DMS153 (cell line): Measurements from ENCODE around the gene FBXL15.

Source experiments
- DNase-seq: peaks from one replicate; lab custom pipeline; 2025; lab: John Stamatoyannopoulos, UW

The FBXL15 gene

DNA sequence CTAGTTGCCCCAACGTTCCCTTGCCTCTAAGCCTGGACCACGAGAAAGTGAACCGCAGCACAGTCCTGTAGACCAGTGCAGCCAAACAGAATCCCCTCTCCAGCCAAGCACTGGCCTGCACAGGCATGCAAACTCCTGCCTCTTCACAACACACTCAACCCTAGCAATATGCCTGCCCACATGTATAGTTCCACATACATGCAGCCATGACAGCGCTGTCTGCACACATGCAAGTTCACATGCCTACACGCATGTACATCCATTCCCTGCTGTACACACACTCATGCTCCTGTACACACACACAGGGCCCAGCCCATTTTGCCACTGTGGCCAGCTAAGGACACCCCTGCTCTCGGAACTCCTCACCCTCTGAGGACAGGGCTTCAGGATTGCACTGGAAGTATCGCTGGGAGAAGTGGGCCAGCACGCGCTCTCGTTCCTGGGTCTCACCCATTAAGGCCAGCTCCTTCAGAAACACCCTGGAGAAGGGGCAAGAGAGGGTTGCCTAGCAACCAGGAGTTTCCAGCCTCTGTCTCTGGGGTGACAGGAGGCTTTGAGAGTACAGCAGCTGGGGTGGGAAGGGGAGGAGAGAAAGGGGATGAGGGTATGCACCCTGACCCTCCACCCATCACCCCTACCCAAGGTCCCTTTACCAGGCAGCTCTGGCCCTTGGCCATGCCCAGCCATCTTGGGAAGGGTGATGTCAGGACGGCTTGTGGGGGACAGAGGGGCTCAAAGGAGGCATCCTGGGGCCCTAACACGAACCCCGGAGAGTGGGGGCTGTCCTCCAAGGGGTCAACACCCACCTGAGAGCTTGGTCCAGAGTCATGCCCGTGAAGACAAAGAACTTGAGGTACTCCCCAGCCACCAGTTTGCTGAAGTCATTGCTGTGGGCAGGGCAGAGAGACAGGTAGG, 9.0 kb upstream of the FBXL15 start:
- DNase-seq = no peak

DNA sequence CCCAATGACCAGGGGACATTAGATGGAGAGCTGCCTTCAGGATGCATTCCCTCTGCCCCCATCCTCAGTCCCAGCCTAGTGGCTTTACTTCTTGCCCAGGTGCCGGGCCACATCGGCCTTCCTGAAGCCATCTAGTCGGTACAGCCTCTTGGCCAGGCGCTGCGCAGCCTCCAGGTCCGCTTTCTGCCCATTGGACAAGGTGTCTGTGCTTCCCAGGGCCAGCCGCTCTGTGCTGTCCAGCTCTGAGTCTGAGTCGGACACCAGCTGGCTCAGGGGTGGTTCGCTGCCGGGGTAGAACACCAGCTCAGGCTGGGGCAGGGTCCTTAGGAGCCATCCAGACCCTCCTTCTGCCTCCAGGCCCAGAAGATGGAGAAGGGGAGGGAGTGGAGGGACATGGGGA, 8.3 kb upstream of the FBXL15 start:
- DNase-seq = no peak

DNA sequence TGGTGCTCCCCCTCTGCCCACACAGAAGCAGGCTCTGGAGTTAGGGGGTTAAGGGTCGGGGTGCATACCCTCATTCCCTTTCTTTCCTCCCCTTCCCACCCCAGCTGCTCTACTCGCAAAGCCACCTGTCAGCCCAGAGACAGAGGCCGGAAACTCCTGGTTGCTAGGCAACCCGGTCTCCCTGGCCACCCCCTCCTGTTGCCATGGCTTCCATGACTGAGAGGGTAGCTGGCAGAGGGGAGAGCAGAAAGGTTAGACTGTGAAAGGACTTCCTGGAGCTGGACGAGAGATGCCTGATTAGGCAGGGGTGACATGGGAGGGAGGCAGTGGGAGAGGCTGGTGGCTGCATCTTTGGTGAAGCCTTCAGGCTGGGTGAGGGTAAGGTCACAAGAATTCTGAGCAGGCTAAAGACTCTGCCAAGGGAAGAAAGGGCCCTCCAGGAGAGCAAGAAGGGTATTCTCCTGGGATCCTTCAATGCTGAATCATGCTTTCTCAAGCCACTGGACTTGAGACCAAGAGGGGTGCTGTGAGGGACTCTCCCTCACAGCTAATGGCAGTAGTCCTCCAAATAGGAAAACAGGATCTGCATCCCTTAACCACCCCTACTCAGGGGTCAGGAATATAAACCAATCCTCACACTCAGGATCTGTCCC, 7.5 kb upstream of the FBXL15 start:
- DNase-seq = peak; percentile 92

DNA sequence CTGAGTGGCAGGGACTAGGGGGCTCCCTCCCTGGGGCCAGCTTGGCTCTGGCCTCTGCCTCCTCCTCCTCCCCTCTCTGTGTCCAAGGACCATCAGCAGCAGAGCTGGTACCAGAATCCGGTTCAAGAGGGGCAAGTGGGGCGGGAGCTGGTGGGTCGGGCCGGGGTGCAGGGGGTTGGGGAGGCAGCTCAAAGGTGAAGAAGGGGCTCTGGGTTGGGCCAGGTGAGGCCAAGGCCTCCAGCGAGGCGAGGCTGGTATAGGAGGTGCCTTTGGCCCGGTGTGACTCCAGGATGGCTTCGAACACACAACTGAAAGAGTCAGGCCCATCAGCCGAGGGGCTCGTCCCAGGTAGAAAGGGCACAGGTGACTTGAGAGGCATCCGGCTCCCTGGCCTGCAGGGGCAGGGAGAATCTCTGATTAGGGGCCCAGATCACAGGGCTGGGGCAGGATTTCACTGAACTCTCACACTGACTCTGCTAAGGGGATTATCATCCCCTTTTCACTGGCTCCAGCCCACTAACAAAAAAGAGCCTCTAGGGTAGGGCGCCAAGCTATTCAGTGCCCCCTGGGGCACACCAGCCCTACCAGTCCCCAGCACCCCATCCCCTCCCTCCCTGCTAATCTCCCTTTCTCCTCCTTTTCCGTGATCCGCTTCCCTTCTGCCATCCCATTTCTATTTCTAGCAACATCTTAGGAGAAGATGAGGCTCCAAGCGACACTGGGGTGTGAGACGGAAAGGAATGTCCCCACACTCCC, 6.7 kb upstream of the FBXL15 start:
- no peak for DNase-seq

DNA sequence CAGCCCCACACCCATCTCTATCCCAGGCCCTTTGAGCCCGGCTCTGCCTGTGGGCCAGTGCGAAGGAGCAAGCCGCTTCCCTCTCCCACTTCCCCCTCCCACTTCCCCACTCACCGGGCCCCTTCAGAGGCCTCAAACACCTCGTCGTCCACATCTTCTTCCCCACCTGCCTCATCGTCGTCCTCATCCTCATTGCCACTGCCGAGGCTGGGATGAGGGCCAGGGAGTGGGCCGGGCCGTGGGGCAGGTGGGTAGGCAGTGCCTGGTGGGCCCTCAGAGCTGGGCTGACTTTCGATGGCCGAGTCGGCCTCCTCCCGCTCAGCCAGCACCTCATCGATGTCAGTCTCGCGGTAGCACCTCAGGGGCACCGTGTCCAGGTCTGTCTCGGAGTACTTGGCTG, 5.9 kb upstream of the FBXL15 start:
- no peak for DNase-seq

- DNase-seq = no peak
These were observed 4.4 kb upstream of the FBXL15 start for GRCh38 chr10:102416283-102416682.

DNA sequence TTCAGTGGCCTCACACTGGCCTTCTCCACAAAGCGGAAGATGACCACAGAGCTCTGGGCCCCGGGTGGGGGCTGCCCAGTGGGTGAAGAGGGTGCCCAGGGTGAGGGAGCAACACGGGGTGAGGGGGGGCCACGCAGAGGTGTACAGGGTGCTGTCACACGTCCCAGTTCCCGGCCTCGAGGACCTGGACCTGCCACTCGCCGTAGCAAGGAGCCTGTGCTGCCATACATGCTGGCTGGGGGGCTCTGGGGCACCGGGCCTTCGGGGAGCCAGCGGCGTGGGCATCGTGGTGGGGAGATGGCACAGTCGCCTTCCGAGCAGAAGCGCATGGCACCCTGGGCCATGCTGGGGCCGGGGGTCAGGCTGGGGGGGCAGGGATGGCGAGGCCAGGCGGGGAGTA, 3.9 kb upstream of the FBXL15 start:
- no peak for DNase-seq

- peak; percentile 70 for DNase-seq
These were observed 1.9 kb upstream of the FBXL15 start, which contains the start of gene PSD for GRCh38 chr10:102418622-102419268. Gene PSD (minus strand): TSS chr10:102418785. CDS start chr10:102417038, 1,747 bp downstream.

DNA sequence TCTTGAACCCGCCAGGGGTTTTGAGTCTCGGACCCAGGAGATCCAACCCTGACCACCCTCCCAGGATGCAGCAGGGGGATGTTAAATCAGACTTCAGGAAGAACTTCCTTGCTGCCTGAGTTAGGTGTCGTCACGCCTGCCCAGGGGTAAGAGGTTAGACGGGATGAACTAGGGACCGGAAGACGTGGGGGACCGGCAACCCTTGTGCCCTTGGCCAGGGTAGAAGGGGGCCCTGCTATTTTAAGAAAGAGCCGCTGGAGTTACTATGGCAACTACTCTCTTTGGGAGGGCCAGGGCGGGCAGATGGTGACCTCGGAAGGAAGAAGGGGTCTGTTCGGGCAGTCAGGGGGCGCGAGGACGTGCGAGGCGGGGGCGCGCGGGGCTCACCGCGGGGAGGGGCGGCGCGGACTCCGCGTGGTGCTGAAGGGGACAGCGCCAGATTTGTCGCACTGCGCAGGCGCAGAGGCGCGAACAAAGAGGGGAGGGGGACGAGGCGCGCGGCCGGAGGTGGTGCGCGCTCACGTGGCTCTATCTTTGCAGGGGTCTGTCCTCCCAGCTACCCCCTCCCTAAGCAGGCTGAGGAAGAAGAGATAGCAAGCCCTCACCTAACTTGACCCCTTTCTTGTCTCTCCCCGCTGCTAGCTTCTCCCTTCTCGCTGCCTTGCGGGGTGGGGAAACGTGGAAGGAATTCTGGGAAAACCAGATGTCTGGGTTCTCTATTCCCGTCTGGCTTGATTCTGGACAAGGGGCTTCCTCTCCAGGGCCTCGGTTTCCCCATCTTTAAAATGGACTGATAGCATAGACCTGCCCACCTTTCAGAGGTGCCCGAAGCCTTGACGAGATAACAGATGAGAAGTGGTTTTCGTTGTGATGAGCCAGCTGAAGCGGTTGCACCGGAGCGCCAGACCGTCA, 1.1 kb upstream of the FBXL15 start:
- peak; percentile 70 for DNase-seq

DNA sequence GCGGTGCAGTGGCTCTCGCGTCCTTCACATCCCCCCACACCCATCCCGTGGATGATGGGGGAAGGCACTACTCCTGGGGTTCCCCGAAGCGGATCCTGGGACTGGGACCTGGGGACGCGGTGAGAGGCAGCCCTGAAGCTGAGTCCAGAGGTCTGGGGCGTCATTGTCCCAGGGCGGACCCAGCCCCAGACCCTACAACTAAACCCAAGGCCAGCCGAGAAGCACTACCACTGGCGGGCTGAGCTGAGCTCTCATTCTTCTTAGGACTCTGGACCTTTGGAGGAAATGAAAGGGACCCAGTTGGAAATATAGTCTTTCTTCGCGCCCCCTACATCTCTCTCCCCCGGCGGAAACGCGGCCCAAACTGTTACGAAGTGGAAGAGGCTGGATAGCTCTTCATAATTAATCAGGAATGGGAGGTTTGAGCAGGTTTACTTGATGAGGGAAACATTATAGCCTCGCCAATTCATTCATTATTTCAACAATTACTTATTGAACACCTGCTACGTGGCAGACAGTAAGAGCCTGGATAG, 389 bp upstream of the FBXL15 start:
- DNase-seq = no peak

DNA sequence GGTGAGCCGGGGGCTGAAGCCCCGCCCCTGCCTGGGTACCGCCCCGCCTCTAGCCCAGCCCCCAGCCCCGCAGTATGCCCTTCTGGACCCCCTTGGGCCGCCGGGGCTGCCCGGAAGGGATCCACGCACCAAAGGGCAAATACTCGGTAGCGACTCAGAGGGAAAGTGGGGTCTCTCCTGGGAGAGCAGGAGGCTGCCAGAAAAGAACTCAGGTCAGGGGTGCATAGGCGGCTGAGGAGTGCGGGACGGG, 796 bp downstream of the FBXL15 start:
- DNase-seq = no peak

DNA sequence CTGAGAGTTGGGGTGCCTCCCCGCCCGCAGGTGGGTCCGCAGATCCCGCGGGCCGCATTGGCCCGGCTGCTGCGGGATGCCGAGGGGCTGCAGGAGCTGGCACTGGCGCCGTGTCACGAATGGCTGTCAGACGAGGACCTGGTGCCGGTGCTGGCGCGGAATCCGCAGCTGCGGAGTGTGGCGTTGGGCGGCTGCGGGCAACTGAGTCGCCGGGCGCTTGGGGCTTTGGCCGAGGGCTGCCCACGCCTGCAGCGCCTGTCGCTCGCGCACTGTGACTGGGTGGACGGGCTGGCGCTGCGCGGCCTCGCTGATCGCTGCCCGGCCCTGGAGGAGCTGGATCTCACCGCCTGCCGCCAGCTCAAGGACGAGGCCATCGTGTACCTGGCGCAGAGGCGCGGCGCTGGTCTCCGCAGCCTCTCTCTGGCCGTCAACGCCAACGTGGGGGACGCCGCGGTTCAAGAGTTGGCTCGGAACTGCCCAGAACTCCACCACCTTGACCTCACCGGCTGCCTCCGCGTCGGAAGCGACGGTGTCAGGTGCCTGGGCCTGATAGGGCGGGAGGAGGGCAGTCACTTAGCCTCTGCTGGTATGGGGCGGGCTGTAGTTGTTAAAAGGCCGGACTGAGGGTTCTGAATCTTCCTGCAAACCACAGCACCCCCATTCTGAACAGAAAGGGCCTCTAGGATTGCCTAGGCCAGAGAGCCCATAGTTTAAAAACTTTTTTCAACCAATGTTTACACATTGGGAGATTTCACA, 1.3 kb downstream of the FBXL15 start:
- DNase-seq = no peak

DNA sequence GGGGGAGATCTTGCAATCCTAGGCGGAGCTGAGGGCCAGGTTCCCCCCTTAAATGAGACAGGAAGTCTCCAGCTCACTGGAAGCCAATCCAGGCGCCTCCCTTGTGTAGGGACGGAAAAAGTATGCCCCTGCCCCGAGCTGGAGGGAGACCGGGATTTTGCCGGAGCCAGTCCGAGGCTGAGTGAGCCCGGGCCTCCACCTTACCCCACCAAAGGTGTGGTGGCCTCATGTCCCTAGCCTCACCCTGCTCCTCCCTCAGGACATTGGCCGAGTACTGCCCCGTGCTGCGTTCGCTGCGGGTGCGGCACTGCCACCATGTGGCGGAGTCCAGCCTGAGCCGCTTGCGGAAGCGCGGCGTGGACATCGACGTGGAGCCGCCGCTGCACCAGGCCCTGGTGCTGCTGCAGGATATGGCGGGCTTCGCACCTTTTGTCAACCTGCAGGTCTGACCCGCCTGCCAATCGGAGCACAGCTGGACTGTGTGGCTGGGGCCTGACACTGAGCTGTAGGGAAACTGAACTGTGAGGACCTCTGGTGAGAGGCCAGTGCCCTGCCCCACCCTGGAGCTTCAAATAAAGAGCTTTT, 2.0 kb downstream of the FBXL15 start:
- DNase-seq = peak; percentile 8

- DNase-seq = no peak
These were observed 2.8 kb downstream of the FBXL15 start for GRCh38 chr10:102423372-102423968.

DNA sequence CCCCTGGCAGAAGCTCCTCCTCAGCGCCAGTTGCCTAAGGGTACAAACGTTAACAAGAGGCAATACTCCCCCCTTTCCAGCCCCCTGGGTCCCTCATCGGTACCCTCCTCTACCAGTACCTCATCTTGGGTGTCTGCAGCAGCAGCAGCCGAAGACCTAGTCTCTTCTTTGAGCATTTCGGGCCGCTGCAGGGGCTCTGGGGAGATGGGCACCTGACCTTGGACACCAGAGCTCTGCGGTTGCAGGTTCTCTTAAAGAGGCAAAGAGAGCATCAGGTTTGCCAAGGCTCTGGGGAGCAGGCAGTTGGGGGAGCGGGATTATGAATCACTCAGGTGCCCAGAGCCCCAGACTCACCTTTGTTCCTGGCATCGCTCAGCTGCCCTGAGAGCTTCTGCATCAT, 3.5 kb downstream of the FBXL15 start:
- no peak for DNase-seq

GRCh38 chr10:102424916-102425315, 4.3 kb downstream of the FBXL15 start:
- no peak for DNase-seq

DNA sequence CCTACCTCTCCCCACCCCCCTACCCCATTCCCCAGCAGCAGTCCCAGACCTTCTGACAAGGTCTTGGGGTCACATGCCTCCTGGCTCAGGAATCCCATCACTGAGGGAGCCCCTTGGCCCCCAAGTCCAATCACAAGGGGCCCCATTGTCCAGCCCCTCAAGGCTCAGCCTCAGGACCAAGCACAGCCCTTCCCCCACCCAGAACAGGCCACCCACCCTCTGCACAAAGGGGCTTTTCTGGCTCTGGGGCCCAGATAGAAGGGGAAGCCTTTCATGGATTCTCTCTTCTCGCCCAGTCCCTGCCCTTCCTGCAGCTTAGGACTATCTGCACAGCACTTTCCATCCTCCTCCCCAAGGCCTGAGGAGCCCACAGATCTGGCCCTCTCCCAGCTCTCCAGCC, 4.8 kb downstream of the FBXL15 start:
- DNase-seq = no peak

DNA sequence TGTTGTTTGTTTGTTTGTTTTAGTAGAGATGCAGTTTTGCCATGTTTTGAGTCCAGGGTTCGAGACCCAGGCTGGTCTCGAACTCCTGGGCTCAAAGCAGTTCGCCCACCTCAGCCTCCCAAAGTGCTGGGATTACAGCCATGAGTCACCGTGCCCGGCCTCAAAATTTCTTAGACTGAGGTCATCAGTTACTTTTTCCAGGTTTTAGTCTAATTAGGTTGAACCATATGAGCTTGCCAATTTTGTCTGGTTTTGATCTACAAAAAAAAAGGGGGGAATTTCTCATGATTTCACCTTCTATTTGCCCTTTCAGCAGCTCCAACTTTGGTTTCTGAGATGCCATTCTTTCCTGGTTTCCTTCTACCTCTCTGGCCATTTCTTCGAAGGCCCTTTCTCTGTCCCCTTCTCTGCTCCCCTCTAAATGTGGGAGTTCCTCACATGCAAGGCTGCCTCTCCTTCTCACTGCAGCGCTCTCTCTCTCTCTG, 6.2 kb downstream of the FBXL15 start:
- DNase-seq = no peak

GRCh38 chr10:102429468-102429867, 8.8 kb downstream of the FBXL15 start:
- DNase-seq = no peak
